K562 (cell line): ENCODE measurements around the gene FAM200B. TPM values are rescaled to one million over a fixed set of nuclear protein-coding genes. Genes with fewer than 3 reads are reported as not detected.
A peak's percentile ranks its signal among the peaks of the same experiment; 100 is the strongest.

Experiments
- BDP1 ChIP-seq: IDR thresholded peaks from 3 replicates; pipeline ENCODE4 v1.6.1; 2011; ENCODE audit not compliant: insufficient read length, insufficient read depth
- CBX3 ChIP-seq, 2 experiments: IDR thresholded peaks; 1 replicate in 1 of 2; 2 replicates in 1 of 2; pipeline ENCODE4 v1.6.1; 2012; ENCODE audit warnings: inconsistent platforms in 2 of 2, low read length in 2 of 2, borderline replicate concordance in 1 of 2, control low read depth in 1 of 2
- CXXC5 ChIP-seq: fragments of 250-450 bp; sonication (Bioruptor Pico); IDR thresholded peaks from 2 replicates; pipeline ENCODE4 v1.8.0; 2022; ENCODE audit warnings: inconsistent platforms, mild to moderate bottlenecking, moderate library complexity
- DMBX1 ChIP-seq: fragments of 250-450 bp; sonication (Bioruptor Pico); IDR thresholded peaks from 2 replicates; pipeline ENCODE4 v1.8.0; 2022; ENCODE audit warnings: inconsistent platforms, mild to moderate bottlenecking, moderate library complexity, borderline replicate concordance
- DPF2 ChIP-seq: fragments of 450-650 bp; IDR thresholded peaks from 2 replicates; pipeline ENCODE4 v1.6.1; 2016
- EP400 ChIP-seq: fragments of 450-650 bp; IDR thresholded peaks from 2 replicates; pipeline ENCODE4 v1.6.1; 2017; ENCODE audit warnings: antibody characterized with exemption, mild to moderate bottlenecking, moderate library complexity
- EZH2 ChIP-seq: IDR thresholded peaks from 2 replicates; pipeline ENCODE4 v1.6.1; 2012; ENCODE audit warnings: low read depth, mild to moderate bottlenecking, inconsistent platforms, low read length, borderline replicate concordance
- FOSL1 ChIP-seq: fragments of 200-800 bp; sonication (Bioruptor generic); conservative IDR thresholded peaks from 2 replicates; pipeline ENCODE4 v1.6.1; 2016; ENCODE audit warnings: missing genetic modification characterization, missing compliant biosample characterization
- FOXJ3 ChIP-seq: sonication (generic); formaldehyde crosslinking; IDR thresholded peaks from 2 replicates; pipeline ENCODE4 v1.4.0; 2020; ENCODE audit warnings: mild to moderate bottlenecking, missing genetic modification reagents
- GABPA ChIP-seq: fragments of 200-800 bp; sonication (Bioruptor generic); conservative IDR thresholded peaks from 2 replicates; pipeline ENCODE4 v1.6.1; 2016; ENCODE audit warnings: low read depth, missing genetic modification characterization, missing compliant biosample characterization
- MAX ChIP-seq: sonication (generic); formaldehyde crosslinking; IDR thresholded peaks from 2 replicates; pipeline ENCODE4 v1.9.0; 2022; ENCODE audit warnings: mild to moderate bottlenecking, missing genetic modification reagents
- RCOR1 ChIP-seq, 2 experiments: IDR thresholded peaks; 2 replicates each; pipeline ENCODE4 v1.6.1; 2012; ENCODE audit warnings: low read depth in 2 of 2, low read length in 2 of 2, borderline replicate concordance in 1 of 2, improper control_type of control experiment in 1 of 2
- RFX7 ChIP-seq: fragments of 250-450 bp; sonication (Bioruptor Pico); IDR thresholded peaks from 2 replicates; pipeline ENCODE4 v1.5.1; 2021; ENCODE audit warnings: mild to moderate bottlenecking
- SETDB1 ChIP-seq: IDR thresholded peaks from one replicate; pipeline ENCODE4 v1.6.1; 2012; ENCODE audit warnings: low read length, control low read depth, inconsistent platforms
- SMAD4 ChIP-seq: fragments of 250-450 bp; sonication (Bioruptor Pico); conservative IDR thresholded peaks from 2 replicates; pipeline ENCODE4 v1.8.0; 2021; ENCODE audit warnings: inconsistent platforms, mild to moderate bottlenecking, moderate library complexity
- SMARCA5 ChIP-seq: fragments of 450-650 bp; IDR thresholded peaks from 2 replicates; pipeline ENCODE4 v1.6.1; 2016
- SOX6 ChIP-seq: fragments of 450-650 bp; IDR thresholded peaks from 2 replicates; pipeline ENCODE4 v1.6.1; 2014; ENCODE audit warnings: mild to moderate bottlenecking
- STAG1 ChIP-seq: sonication (generic); formaldehyde crosslinking; IDR thresholded peaks from 2 replicates; pipeline ENCODE4 v1.5.0; 2020; ENCODE audit warnings: missing genetic modification reagents, borderline replicate concordance
- TCF7 ChIP-seq: sonication (generic); IDR thresholded peaks from 2 replicates; pipeline ENCODE4 v1.6.1; 2016; ENCODE audit warnings: antibody characterized with exemption, borderline replicate concordance
- TOE1 ChIP-seq, 2 experiments: fragments of 450-650 bp in 1 of 2; sonication (generic) in 1 of 2; formaldehyde crosslinking in 1 of 2; IDR thresholded peaks; 2 replicates each; pipeline versions ENCODE4 v1.7.1 to v1.8.0; 2016 to 2022; ENCODE audit warnings: borderline replicate concordance in 2 of 2, mild to moderate bottlenecking in 2 of 2, antibody characterized with exemption in 1 of 2, inconsistent platforms in 1 of 2, low read depth in 1 of 2, missing genetic modification reagents in 1 of 2, moderate library complexity in 1 of 2
- TRIM24 ChIP-seq, 2 experiments: fragments of 450-650 bp; IDR thresholded peaks; 2 replicates each; pipeline ENCODE4 v1.6.1; 2016
- ZBTB43 ChIP-seq: sonication (generic); formaldehyde crosslinking; IDR thresholded peaks from 2 replicates; pipeline ENCODE4 v1.8.0; 2023; ENCODE audit warnings: mild to moderate bottlenecking, missing genetic modification reagents
- ZNF12 ChIP-seq: sonication (generic); formaldehyde crosslinking; IDR thresholded peaks from 2 replicates; pipeline ENCODE4 v1.4.0; 2020; ENCODE audit warnings: mild to moderate bottlenecking, missing genetic modification reagents
- ZNF232 ChIP-seq: sonication (generic); formaldehyde crosslinking; IDR thresholded peaks from 2 replicates; pipeline ENCODE4 v1.8.0; 2022; ENCODE audit warnings: mild to moderate bottlenecking, missing genetic modification reagents
- ZNF584 ChIP-seq: fragments of 200-800 bp; sonication (Bioruptor generic); IDR thresholded peaks from 2 replicates; pipeline ENCODE4 v1.6.1; 2016; ENCODE audit warnings: low read depth, mild to moderate bottlenecking, missing genetic modification characterization, missing compliant biosample characterization
- ZNF717 ChIP-seq: fragments of 250-450 bp; sonication (Bioruptor Pico); IDR thresholded peaks from 2 replicates; pipeline ENCODE4 v1.5.0; 2021
- polyA plus RNA-seq, 8 experiments: library from polyadenylated mRNA; depleted of rRNA in 4 of 8; stranded (reverse) in 5 of 8; unstranded in 3 of 8; fragments of >200 nt; fragmentation: Nextera tagmentation in 2 of 8; fragmentation: Illumina TruSeq in 1 of 8; extraction: Ambion mirVana in 2 of 8; extraction: Trizol in 1 of 8; gene quantifications; 2 replicates each; pipeline versions ENCODE4 v1.2.1 to v1.2.3, GENCODE V29; 2011 to 2014; ENCODE audit warnings: inconsistent platforms in 1 of 8, missing spikeins in 1 of 8
- total RNA-seq, 7 experiments: library from RNA; depleted of rRNA in 6 of 7; stranded (reverse); fragments of >200 nt in 6 of 7; fragmentation: Illumina TruSeq in 2 of 7; extraction: Trizol in 2 of 7; gene quantifications; 2 replicates each; pipeline versions ENCODE4 v1.2.1 to v1.2.3, GENCODE V29; 2011 to 2021; ENCODE audit warnings: low replicate concordance in 1 of 7
- TF ChIP-seq, protein P1 (sequence below): fragments of 250-450 bp; sonication (Bioruptor Pico); IDR thresholded peaks from 2 replicates; pipeline ENCODE4 v1.5.0; 2020; ENCODE audit warnings: mild to moderate bottlenecking

The FAM200B gene
- total and polyA plus RNA-seq, 9 of the 15 experiments (the other 6 are each of a cell fraction or from before 2014, with no cell fraction given): 17.4 to 48.0 (median 25.5) TPM

- TF ChIP-seq CBX3 (IDR thresholded peaks at IDR 0.05; ENCODE audit: borderline replicate concordance in 1 of 2, low read length in 2 of 2) (peak in 1 of 2 experiments; percentile 83; a peak in 2 of 3 replicates), EP400 (peak; percentile 91), SOX6 (peak; percentile 59), TRIM24 (IDR thresholded peaks at IDR 0.05) (peak in 1 of 2 experiments; percentile 32; a peak in 1 of 4 replicates), STAG1 (CRISPR knock-in tag) (no peak), CXXC5 (CRISPR knock-in tag) (peak; percentile 61), BDP1 (no peak), TOE1 (IDR thresholded peaks at IDR 0.05; ENCODE audit: borderline replicate concordance) (no peak), TOE1 (CRISPR knock-in tag; IDR thresholded peaks at IDR 0.05; ENCODE audit: borderline replicate concordance, low read depth) (no peak), FOXJ3 (CRISPR knock-in tag) (no peak), GABPA (tag) (peak; percentile 91), ZBTB43 (no peak), FOSL1 (tag) (no peak), RCOR1 (IDR thresholded peaks at IDR 0.05; ENCODE audit: borderline replicate concordance in 1 of 2, low read depth in 2 of 2, low read length in 2 of 2) (peak in 1 of 2 experiments; percentile 4; a peak in 1 of 4 replicates), ZNF12 (CRISPR knock-in tag) (no peak), TCF7 (no peak), SMAD4 (CRISPR knock-in tag) (no peak), ZNF717 (CRISPR knock-in tag) (no peak), ZNF232 (CRISPR knock-in tag) (no peak), SMARCA5 (no peak), ZNF584 (CRISPR knock-in tag) (no peak), SETDB1 (no peak), EZH2 (no peak), DMBX1 (CRISPR knock-in tag) (no peak), MAX (CRISPR knock-in tag) (no peak; the same call in 1 of the 2 replicates), RFX7 (CRISPR knock-in tag) (no peak), DPF2 (no peak; the same call in 1 of the 2 replicates)
- TF ChIP-seq, protein P1, sequence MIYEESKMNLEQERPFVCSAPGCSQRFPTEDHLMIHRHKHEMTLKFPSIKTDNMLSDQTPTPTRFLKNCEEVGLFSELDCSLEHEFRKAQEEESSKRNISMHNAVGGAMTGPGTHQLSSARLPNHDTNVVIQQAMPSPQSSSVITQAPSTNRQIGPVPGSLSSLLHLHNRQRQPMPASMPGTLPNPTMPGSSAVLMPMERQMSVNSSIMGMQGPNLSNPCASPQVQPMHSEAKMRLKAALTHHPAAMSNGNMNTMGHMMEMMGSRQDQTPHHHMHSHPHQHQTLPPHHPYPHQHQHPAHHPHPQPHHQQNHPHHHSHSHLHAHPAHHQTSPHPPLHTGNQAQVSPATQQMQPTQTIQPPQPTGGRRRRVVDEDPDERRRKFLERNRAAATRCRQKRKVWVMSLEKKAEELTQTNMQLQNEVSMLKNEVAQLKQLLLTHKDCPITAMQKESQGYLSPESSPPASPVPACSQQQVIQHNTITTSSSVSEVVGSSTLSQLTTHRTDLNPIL: no peak
Observed at GRCh38 chr4:15681372-15682241, at the start of gene FAM200B (continued).
